Activated CD4-positive, alpha-beta T cell treated with anti-CD3 and anti-CD28 coated beads, Interleukin-2, amount 10 ng/mL, durations not matched to agents 7 days and 5 days (primary cell): ENCODE data around the gene HIVEP3. TPM values are rescaled to one million over a fixed set of nuclear protein-coding genes. Genes with fewer than 3 reads are reported as not detected.

Experiments
- CTCF ChIA-PET: fragments of 350-600 bp; sonication (Branson Sonifier 250); formaldehyde crosslinking; loops from one replicate; lab custom pipeline; 2021; ENCODE audit warnings: antibody characterized with exemption; lab: Charles Lee
- POLR2A ChIA-PET: fragments of 350-600 bp; sonication (Branson Sonifier 250); formaldehyde crosslinking; loops from one replicate; lab custom pipeline; 2021; ENCODE audit warnings: antibody characterized with exemption; lab: Charles Lee
- DNase-seq: peaks from one replicate; pipeline ENCODE4 v3.0.0-alpha.2; 2020
- H3K27ac Mint-ChIP-seq: one replicate; pipeline ENCODE4 v1.8.0; 2021; ENCODE audit warnings: mild to moderate bottlenecking, moderate library complexity, mixed read lengths
- H3K27me3 Mint-ChIP-seq: one replicate; pipeline ENCODE4 v1.8.0; 2021; ENCODE audit warnings: mixed read lengths
- H3K36me3 Mint-ChIP-seq: one replicate; pipeline ENCODE4 v1.8.0; 2021; ENCODE audit warnings: low read depth, mixed read lengths
- H3K4me1 Mint-ChIP-seq: one replicate; pipeline ENCODE4 v1.8.0; 2021; ENCODE audit warnings: mixed read lengths
- H3K4me3 Mint-ChIP-seq: one replicate; pipeline ENCODE4 v1.8.0; 2021; ENCODE audit warnings: mild to moderate bottlenecking, moderate library complexity, mixed read lengths
- H3K9me3 Mint-ChIP-seq: one replicate; pipeline ENCODE4 v1.8.0; 2021; ENCODE audit warnings: mixed read lengths
- total RNA-seq, 2 experiments: library from RNA; stranded (reverse); gene quantifications; one replicate each; pipeline ENCODE4 v1.2.3, GENCODE V29; 2021

The HIVEP3 gene
- total RNA-seq, 2 experiments from 2014 or later, result 18.4 to 21.5 TPM

DNA sequence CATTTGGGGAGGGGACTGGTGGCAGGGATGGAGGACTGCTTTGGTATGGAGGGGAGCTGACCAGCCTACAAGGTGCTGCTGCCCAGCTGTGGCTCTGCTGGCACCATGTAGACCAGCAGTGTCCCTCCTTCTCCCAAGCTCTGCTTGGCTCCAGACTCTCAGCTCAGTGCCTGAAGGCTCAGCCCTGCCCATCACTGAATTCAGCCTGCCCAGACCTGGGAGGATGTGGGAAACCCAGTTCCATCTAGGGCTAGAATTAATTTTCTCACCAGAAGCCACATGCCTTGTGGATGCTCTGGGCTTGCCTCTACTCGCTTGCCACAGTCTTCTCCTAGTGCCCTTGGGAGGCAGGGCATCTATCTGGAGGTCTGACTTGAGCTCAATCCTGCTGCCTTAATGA lies 239.2 kb downstream of the HIVEP3 start:
- Mint-ChIP-seq H3K9me3 (no peaks in the 10 kb centered on the region), H3K27me3 (no peaks in the 10 kb centered on the region), H3K4me3 (no peak overlapping the region), H3K36me3 (peaks cover 4% of the 10 kb centered on the region), H3K4me1 (peaks cover 92% of the 10 kb centered on the region), H3K27ac (peak overlapping the region; percentile 55)
- POLR2A ChIA-PET, result no interaction called here
- DNase-seq, result no peak
- CTCF ChIA-PET, result interaction anchor here (0.6 to 5.4 kb wide), 8 partner anchors 7 to 133 kb away, joined by 3 to 34 read pairs (median 4); no protein-coding TSS in a partner anchor

DNA sequence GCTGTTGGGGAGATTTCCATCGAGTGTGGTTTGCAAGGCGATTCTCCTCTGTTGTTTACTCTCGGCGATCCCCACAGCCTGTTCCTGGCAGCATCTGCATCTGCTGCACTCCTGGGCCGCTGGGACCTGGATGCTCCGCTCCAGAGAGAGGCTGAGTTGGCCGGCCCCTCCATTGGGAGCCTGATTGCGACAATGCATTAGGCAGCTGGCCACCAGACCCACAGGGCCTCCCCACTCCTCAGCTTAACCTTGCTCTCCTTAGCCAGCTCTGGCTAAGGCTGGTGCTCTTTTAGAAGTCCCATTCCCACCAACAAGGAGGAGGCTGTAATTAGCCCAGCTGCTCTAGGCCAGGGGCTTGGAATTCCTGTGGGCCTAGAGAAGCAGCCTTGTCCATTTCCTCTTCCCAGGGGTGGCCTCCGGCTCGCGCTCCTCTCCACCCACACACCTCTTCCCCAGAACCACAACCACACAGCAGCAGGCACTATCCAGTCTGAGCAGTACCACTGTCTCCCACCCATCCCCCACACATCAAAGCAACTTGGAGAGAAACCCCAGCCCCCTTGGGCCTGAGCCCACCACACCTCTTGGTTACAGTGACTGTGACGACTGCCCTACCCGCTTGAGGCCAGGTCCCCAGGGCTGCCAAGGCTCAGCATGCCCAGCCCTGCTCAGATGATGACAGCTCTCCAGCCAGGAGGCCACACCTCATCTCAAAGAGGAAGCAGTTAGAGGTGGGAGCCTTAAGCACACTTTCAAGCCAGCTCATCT lies 240.4 kb downstream of the HIVEP3 start:
- CTCF ChIA-PET, result interaction anchor here (0.8 to 1.9 kb wide), 4 partner anchors 15 to 52 kb away, joined by 3 to 4 read pairs (median 4); no protein-coding TSS in a partner anchor
- Mint-ChIP-seq H3K27ac (peak overlapping the region; percentile 55), H3K4me3 (no peak overlapping the region), H3K27me3 (no peaks in the 10 kb centered on the region), H3K4me1 (peaks cover 92% of the 10 kb centered on the region), H3K36me3 (peaks cover 4% of the 10 kb centered on the region), H3K9me3 (no peaks in the 10 kb centered on the region)
- POLR2A ChIA-PET, result no interaction called here
- DNase-seq, result peak; percentile 32

DNA sequence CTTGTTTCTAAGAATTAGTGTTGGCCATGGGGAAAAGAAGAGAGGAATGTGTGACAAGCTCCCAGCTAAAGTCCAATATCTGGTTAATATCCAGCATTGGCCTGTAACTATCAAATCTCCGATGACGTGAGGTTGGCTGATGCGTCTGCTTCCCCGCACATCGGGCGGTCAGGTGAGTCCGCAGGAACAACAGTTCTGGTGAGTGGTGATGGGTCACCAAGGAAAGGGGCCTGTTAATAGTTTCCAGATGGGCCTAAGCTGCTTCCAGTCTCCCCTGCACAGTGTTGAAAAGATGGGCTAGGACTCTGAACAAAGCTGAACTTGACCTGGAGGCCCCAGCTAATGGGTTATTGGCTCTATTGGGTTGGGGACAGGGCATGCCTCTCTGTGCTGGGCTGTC lies 241.1 kb downstream of the HIVEP3 start:
- H3K4me1 Mint-ChIP-seq, result peaks cover 92% of the 10 kb centered on the region
- H3K27me3 Mint-ChIP-seq, result no peaks in the 10 kb centered on the region
- peaks cover 4% of the 10 kb centered on the region for H3K36me3 Mint-ChIP-seq
- H3K4me3 Mint-ChIP-seq, result no peak overlapping the region
- no peak for DNase-seq
- no peaks in the 10 kb centered on the region for H3K9me3 Mint-ChIP-seq
- POLR2A ChIA-PET, result no interaction called here
- H3K27ac Mint-ChIP-seq, result peak overlapping the region; percentile 20
- CTCF ChIA-PET, result interaction anchor here (0.9 to 1.9 kb wide), 2 partner anchors 14 to 16 kb away, joined by 3 to 4 read pairs; no protein-coding TSS in a partner anchor

DNA sequence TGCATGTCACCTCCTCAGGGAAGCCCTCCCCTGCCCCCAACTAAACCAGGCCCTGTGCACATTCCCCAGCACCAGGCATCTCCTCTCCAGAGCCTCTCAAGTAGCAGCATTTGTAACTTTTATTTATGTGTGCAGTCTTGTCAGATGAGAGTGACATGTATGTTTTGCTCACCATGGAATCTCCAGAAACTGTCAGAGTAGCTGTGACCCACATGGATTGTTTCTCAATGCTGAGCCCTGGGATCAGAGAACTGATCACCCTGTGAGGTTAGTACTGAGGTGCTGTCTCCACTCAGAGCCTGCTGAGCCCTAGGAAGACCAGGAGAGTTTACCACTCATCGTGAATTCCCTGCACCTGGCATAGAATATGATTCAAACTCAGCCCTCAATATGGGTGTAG lies 243.3 kb downstream of the HIVEP3 start:
- CTCF ChIA-PET, result interaction anchor here (3.7 kb wide), 1 partner anchor 17 kb away, joined by 21 read pairs; no protein-coding TSS in a partner anchor
- H3K9me3 Mint-ChIP-seq, result no peaks in the 10 kb centered on the region
- peaks cover 93% of the 10 kb centered on the region for H3K4me1 Mint-ChIP-seq
- H3K27me3 Mint-ChIP-seq, result no peaks in the 10 kb centered on the region
- peaks cover 4% of the 10 kb centered on the region for H3K36me3 Mint-ChIP-seq
- POLR2A ChIA-PET, result no interaction called here
- no peak for DNase-seq
- H3K27ac Mint-ChIP-seq, result peak overlapping the region; percentile 71
- no peak overlapping the region for H3K4me3 Mint-ChIP-seq

DNA sequence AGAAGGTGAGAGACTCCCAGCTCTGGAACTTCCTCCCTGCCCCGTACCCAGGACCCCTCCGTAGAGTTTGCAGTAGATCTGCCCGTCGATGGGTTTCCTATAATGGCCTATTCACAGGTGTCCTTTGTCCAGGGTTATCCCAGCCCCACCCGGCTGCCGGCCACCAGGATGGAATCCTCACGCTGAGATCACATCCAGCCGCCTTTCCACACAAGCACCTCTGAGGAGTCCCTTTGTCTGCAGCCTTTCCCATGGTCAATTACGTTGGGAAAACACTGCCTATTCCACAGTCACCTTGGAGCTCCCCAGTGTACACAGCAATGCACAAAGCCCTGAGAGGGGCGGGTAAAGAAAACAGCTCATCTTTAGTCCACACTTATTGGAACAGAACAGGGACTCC lies 244.2 kb downstream of the HIVEP3 start:
- Mint-ChIP-seq H3K9me3 (no peaks in the 10 kb centered on the region), H3K27ac (peak overlapping the region; percentile 92), H3K4me3 (no peak overlapping the region), H3K27me3 (no peaks in the 10 kb centered on the region), H3K4me1 (peaks cover 93% of the 10 kb centered on the region), H3K36me3 (peaks cover 4% of the 10 kb centered on the region)
- no peak for DNase-seq
- ChIA-PET CTCF (interaction anchor here (1.1 to 4.0 kb wide), 7 partner anchors 7 to 53 kb away, joined by 3 to 34 read pairs (median 6); no protein-coding TSS in a partner anchor), POLR2A (no interaction called here)

DNA sequence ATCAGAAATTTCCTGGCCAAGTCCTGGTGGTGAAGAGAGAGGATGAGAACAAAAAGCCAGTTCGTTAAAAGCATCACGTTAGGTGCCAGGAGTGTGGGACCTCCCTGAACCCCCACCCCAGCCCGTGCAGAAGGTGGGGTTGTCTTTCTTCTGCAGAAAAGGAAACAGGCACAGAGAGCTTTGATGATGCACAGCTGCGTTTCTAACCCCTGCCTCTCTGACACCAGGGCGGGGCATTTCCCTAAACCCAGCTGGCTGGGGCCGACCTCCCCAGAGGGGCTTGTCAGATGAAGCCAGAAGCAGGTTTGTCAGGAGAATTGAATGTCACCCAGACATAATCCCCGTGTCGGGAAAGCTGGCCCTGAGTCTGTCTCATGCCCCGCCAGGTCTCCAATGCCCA lies 244.9 kb downstream of the HIVEP3 start:
- Mint-ChIP-seq H3K9me3 (no peaks in the 10 kb centered on the region), H3K36me3 (peaks cover 4% of the 10 kb centered on the region), H3K27ac (peak overlapping the region; percentile 92), H3K27me3 (no peaks in the 10 kb centered on the region), H3K4me3 (peak overlapping the region; percentile 65), H3K4me1 (peaks cover 92% of the 10 kb centered on the region)
- ChIA-PET CTCF (interaction anchor here (0.5 to 4.0 kb wide), 13 partner anchors 8 to 218 kb away, joined by 3 to 34 read pairs (median 3); no protein-coding TSS in a partner anchor), POLR2A (interaction anchor here (0.7 to 1.1 kb wide), 3 partner anchors 10 to 96 kb away, joined by 3 to 7 read pairs (median 3); no protein-coding TSS in a partner anchor)
- DNase-seq, result peak; percentile 70

DNA sequence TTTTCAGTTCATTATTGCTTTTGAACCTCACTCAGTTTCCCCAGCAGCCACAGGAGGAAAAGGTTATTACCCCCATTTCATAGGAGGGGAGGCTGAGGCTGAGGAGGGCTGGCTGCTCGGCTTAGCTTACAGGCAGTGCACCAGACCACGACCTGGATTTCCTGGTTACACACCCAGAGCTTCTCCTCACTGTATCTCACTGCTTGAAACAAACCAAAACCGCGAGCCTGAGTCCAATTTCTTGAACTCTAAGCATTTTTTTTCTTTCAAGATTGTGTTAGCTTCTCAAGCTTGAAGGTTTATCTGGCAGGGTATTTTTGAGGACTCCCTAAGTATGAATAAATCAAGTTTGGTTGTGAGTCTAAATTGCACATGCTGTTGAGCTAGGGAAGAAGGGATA lies 245.3 kb downstream of the HIVEP3 start:
- ChIA-PET POLR2A (interaction anchor here (0.7 to 1.1 kb wide), 4 partner anchors 10 to 95 kb away, joined by 3 to 7 read pairs (median 4); no protein-coding TSS in a partner anchor), CTCF (interaction anchor here (0.5 to 4.0 kb wide), 15 partner anchors 9 to 218 kb away, joined by 3 to 34 read pairs (median 3); no protein-coding TSS in a partner anchor)
- Mint-ChIP-seq H3K36me3 (peaks cover 4% of the 10 kb centered on the region), H3K27ac (peak overlapping the region; percentile 92), H3K9me3 (no peaks in the 10 kb centered on the region), H3K4me3 (peak overlapping the region; percentile 65), H3K4me1 (peaks cover 91% of the 10 kb centered on the region), H3K27me3 (no peaks in the 10 kb centered on the region)
- peak; percentile 81 for DNase-seq

DNA sequence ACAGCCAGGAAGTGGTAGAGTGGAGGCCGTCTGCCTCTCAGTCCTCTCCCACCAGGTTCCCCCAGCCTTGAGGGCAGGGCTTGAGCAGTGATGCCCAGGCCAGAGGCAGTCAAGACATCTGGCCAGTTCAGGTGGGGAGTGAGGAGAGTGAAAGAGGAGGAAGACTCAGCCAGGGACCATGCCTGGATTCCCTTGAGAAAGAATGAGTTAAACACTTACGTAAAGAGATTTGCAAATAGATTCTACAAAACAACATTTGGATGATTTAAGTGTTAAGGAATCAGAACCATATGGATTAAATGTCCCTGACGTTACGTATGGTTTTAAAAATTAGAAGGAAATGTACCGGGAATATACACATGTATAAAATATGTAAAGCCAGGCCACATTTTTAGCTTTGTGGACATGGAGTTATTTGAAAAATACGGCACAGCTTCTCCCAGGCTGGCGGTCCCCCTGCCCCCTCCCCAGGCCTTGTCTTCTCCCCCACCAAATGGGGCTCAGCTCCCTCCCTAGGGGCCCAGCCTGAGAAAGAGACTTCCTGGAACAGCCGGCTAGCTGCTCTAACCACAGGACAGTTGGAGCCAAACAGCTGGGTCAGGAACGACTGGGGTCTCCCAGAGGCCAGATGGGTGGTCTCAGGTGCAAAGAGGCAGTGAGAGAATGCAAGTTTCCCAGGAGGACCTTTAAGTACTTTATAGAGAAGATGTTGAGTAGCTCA lies 245.9 kb downstream of the HIVEP3 start:
- POLR2A ChIA-PET, result interaction anchor here (0.8 kb wide), 2 partner anchors 11 to 16 kb away, joined by 3 to 4 read pairs; no protein-coding TSS in a partner anchor
- H3K27me3 Mint-ChIP-seq, result no peaks in the 10 kb centered on the region
- H3K4me3 Mint-ChIP-seq, result peak overlapping the region; percentile 65
- no peak for DNase-seq
- peak overlapping the region; percentile 92 for H3K27ac Mint-ChIP-seq
- peaks cover 91% of the 10 kb centered on the region for H3K4me1 Mint-ChIP-seq
- H3K9me3 Mint-ChIP-seq, result no peaks in the 10 kb centered on the region
- CTCF ChIA-PET, result interaction anchor here (0.9 to 4.0 kb wide), 14 partner anchors 9 to 219 kb away, joined by 3 to 34 read pairs (median 3); no protein-coding TSS in a partner anchor
- peaks cover 4% of the 10 kb centered on the region for H3K36me3 Mint-ChIP-seq

DNA sequence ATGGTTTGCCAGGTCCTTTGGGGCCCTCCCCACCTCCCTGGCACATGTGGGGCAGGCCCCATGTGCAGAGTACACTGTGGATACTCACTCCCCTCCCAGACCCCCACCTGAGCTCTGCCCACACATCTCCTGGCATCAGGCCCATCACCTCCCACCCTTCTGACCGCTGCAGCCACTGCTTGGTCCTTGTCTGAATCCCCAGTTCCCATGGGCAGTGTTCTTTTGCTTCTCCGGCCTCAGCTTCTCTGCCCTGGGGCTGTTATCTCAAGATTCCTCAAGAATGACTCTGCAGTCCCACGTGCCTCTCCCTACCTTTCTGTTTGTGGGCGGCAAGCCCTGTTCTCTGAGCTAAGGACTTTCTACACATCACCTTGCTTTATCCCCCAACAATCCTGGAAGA lies 246.5 kb downstream of the HIVEP3 start:
- no peak for DNase-seq
- no peaks in the 10 kb centered on the region for H3K9me3 Mint-ChIP-seq
- CTCF ChIA-PET, result interaction anchor here (0.6 to 4.0 kb wide), 7 partner anchors 9 to 133 kb away, joined by 3 to 34 read pairs (median 3); no protein-coding TSS in a partner anchor
- H3K4me1 Mint-ChIP-seq, result peaks cover 91% of the 10 kb centered on the region
- no peak overlapping the region for H3K4me3 Mint-ChIP-seq
- peak overlapping the region; percentile 92 for H3K27ac Mint-ChIP-seq
- peaks cover 4% of the 10 kb centered on the region for H3K36me3 Mint-ChIP-seq
- no peaks in the 10 kb centered on the region for H3K27me3 Mint-ChIP-seq
- POLR2A ChIA-PET, result no interaction called here

DNA sequence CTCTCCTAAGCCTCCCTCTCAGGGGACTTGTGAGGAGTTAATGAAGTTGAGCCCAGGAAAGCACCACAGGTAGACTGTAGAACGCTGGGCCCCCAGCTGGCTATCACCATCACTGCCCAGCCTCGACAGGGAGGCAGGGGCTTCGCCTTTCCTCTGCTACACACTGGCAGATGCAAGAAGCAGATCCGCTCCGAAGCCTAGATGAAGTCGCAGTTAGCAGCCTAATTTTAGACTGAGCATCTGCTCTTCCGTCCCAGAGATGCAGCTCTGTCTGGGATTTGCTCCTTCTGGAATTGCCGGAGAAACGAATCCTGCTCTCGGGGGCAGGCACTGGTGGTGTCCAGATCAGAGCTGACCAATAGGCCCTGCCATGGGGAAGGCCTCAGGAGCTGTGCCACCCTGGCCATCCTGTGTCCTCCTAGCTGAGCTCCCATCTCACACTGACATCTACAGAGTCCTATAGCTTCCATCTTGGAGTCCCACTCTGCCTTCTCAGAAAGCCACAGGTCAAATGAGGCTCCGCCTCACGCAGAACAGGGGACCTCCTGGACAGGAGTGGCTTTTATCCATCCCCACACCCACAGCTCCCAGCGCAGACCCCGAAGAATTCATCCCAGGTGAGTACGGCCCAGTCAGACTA lies 247.5 kb downstream of the HIVEP3 start:
- peaks cover 94% of the 10 kb centered on the region for H3K4me1 Mint-ChIP-seq
- ChIA-PET POLR2A (no interaction called here), CTCF (interaction anchor here (0.6 to 4.0 kb wide), 4 partner anchors 8 to 189 kb away, joined by 3 to 34 read pairs (median 11); no protein-coding TSS in a partner anchor)
- H3K27me3 Mint-ChIP-seq, result no peaks in the 10 kb centered on the region
- H3K4me3 Mint-ChIP-seq, result no peak overlapping the region
- no peaks in the 10 kb centered on the region for H3K9me3 Mint-ChIP-seq
- H3K36me3 Mint-ChIP-seq, result peaks cover 4% of the 10 kb centered on the region
- peak overlapping the region; percentile 56 for H3K27ac Mint-ChIP-seq
- DNase-seq, result no peak

DNA sequence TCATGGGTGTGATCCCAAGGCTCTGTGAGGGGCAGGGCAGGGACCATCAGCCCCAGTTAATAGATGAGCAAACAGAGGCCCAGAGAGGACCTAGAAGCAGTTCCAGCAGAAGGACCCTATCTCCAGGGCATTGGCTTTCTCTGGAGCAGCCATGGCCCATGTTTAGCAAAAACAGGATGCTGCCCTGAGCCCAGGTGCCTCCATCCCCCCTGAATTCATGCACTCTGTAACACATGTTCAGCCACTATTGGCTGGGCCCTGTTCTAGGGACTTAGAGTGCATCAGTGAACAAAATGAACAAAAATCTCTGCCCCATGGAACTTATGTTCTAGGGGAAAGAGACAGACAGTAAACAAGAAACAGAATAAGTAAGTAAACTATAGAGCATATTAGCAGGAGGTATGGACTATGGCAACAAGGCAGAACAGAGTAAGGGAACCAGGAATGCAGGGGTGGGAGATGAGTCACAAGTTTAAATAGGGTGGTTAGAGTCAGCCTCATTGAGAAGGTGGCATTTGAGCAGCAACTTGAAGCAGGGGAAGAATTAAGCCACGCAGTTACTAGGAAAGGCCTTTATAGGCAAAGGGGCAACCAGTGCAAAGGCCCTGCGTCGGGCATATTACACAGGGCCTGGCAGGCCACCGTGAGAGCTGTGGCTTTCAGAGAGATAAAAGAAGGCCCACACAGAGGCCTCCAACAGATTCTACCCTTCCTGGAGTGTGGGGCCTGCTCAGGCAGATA lies 248.3 kb downstream of the HIVEP3 start:
- no peak for DNase-seq
- ChIA-PET POLR2A (no interaction called here), CTCF (interaction anchor here (1.1 to 4.0 kb wide), 3 partner anchors 12 to 190 kb away, joined by 3 to 34 read pairs (median 24); no protein-coding TSS in a partner anchor)
- H3K27ac Mint-ChIP-seq, result peak overlapping the region; percentile 43
- H3K4me3 Mint-ChIP-seq, result no peak overlapping the region
- H3K36me3 Mint-ChIP-seq, result peaks cover 4% of the 10 kb centered on the region
- H3K4me1 Mint-ChIP-seq, result peaks cover 98% of the 10 kb centered on the region
- H3K27me3 Mint-ChIP-seq, result no peaks in the 10 kb centered on the region
- no peaks in the 10 kb centered on the region for H3K9me3 Mint-ChIP-seq
